ENCODE data around the gene KIAA0232. TPM values are rescaled to one million over a fixed set of nuclear protein-coding genes. Genes with fewer than 3 reads are reported as not detected.

KIAA0232 gene
- total and polyA plus RNA-seq, 10 of the 15 experiments (the other 5 are each of a cell fraction or from before 2014, with no cell fraction given): 2.8 to 15.1 (median 10.8) TPM

DNA sequence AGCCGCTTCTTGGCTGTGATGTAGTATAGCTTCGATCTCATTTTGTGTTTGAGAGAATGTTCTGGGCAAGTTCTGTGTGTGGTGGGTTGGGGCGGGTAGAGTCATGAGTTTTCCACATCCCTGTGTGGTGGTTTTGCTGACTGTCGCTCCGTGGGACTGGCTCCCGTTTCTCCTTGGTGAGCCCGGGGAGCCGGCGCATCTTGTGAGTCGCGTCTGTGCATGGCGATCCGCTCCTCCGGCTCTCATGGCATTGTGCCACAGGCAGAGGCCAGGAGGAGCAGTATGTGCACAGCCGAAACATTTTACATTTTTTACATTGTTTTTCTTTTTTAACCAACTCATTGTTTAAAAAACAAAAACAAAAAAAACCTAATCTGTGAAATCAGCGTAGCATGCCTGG lies 99.4 kb downstream of the KIAA0232 start:
- H3K36me3 ChIP-seq (ENCODE audit: control insufficient read depth in 2 of 2, insufficient read depth in 2 of 2, low read length in 1 of 2): peaks cover 13 to 14% of the 10 kb centered on the region in 2 experiments; a peak in 3 of 4 replicates
- CTCF ChIA-PET: interaction anchor here (1.1 to 6.0 kb wide), 2 partner anchors 9 to 162 kb away, joined by 3 to 64 read pairs; no protein-coding TSS in a partner anchor
- ATAC-seq (no peak), FAIRE-seq (no peak), DNase-seq (ENCODE audit: low read depth, low spot score) (no peak)
- no peak overlapping the region for H3K9ac ChIP-seq (ENCODE audit: control insufficient read depth, insufficient read depth, low read length)
- TF ChIP-seq ZSCAN29 (IDR thresholded peaks at IDR 0.05): no peak
- TF ChIP-seq NR2C1 (IDR thresholded peaks at IDR 0.05): no peak
- no peak for TF ChIP-seq IKZF2 (IDR thresholded peaks at IDR 0.05)
- TF ChIP-seq TARDBP (IDR thresholded peaks at IDR 0.05; ENCODE audit: borderline replicate concordance): no peak
- no peak for TF ChIP-seq CBX5 (IDR thresholded peaks at IDR 0.05; ENCODE audit: low read depth)
- H3K4me1 ChIP-seq (ENCODE audit: control insufficient read depth, insufficient read depth, low read length): no peaks in the 10 kb centered on the region
- in situ Hi-C loops (cut with MboI) (no loop called here), intact Hi-C loops (cut with micrococcal nuclease; ENCODE audit: unreplicated experiment) (no loop called here)
- H3K4me3 ChIP-seq: no peak overlapping the region
- no peak overlapping the region for H3K27ac ChIP-seq (ENCODE audit: control insufficient read depth, insufficient read depth)
- no peak overlapping the region for H3K4me2 ChIP-seq (ENCODE audit: control insufficient read depth, insufficient read depth)
- SMC1A ChIA-PET (ENCODE audit: uncharacterized antibody, unreplicated experiment): interaction anchor here (2.5 to 2.7 kb wide), 2 partner anchors 9 to 162 kb away, joined by 9 to 18 read pairs; no protein-coding TSS in a partner anchor
- H2AFZ ChIP-seq (ENCODE audit: control insufficient read depth, low read depth, low read length): no peak overlapping the region
- H3K79me2 ChIP-seq (ENCODE audit: control insufficient read depth, insufficient read depth, low read length): no peaks in the 10 kb centered on the region
- no peaks in the 10 kb centered on the region for H4K20me1 ChIP-seq (ENCODE audit: control insufficient read depth, insufficient read depth)
- 98% methylated on average over 9 of the region's 16 CpGs for WGBS (ENCODE audit: insufficient coverage, insufficient replicate concordance, low lambda C conversion rate, missing lambda C conversion rate)
- no TSS peak for BruUV-seq (replicated peaks)
- POLR2A ChIA-PET: no interaction called here
- RAD21 ChIA-PET (ENCODE audit: unreplicated experiment): interaction anchor here (0.7 to 2.2 kb wide), 2 partner anchors 8 to 165 kb away, joined by 3 to 15 read pairs; no protein-coding TSS in a partner anchor
- H3K9me3 ChIP-seq (replicated peaks; ENCODE audit: control insufficient read depth, insufficient read depth, low read length): no peaks in the 10 kb centered on the region
- no peaks in the 10 kb centered on the region for H3K27me3 ChIP-seq (replicated peaks in 1 of 2; ENCODE audit: control insufficient read depth in 2 of 2, insufficient read depth in 2 of 2, low read length in 1 of 2)

DNA sequence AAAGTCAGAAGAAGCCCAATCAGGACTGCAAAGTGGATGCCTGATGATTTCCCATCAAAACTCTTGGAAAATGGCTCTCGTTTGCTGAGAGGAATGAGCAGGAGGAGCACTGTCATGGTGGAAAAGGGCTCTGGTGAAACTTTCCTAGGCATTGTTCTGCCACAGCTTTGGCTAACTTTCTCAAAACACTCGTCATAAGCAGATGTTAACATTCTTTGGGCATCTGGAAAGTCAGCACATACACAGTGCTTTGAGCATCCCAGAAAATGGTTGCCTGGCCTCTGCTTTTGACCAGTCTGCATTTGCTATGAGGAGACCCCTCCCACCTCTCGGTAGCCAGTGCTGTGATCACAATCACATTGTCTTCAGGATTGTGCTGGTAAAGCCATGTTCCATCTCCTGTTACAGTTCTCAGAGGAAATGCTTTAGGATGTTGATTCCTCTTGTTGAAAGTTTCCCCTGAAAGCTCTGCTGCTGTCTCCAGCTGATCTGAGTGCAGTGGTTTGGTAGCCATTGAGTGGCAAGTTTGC lies 101.9 kb downstream of the KIAA0232 start:
- POLR2A ChIA-PET: no interaction called here
- Histone ChIP-seq H3K9me3 (replicated peaks; ENCODE audit: control insufficient read depth, insufficient read depth, low read length) (no peaks in the 10 kb centered on the region; the same call in 2 of the 3 replicates), H3K27me3 (replicated peaks in 1 of 2; ENCODE audit: control insufficient read depth in 2 of 2, insufficient read depth in 2 of 2, low read length in 1 of 2) (no peaks in the 10 kb centered on the region), H3K9ac (ENCODE audit: control insufficient read depth, insufficient read depth, low read length) (no peak overlapping the region), H3K79me2 (ENCODE audit: control insufficient read depth, insufficient read depth, low read length) (no peaks in the 10 kb centered on the region), H3K4me3 (no peak overlapping the region), H3K4me1 (ENCODE audit: control insufficient read depth, insufficient read depth, low read length) (no peaks in the 10 kb centered on the region), H4K20me1 (ENCODE audit: control insufficient read depth, insufficient read depth) (no peaks in the 10 kb centered on the region), H2AFZ (ENCODE audit: control insufficient read depth, low read depth, low read length) (no peak overlapping the region), H3K27ac (ENCODE audit: control insufficient read depth, insufficient read depth) (no peak overlapping the region), H3K4me2 (ENCODE audit: control insufficient read depth, insufficient read depth) (no peak overlapping the region), H3K36me3 (ENCODE audit: control insufficient read depth in 2 of 2, insufficient read depth in 2 of 2, low read length in 1 of 2) (peaks cover 7 to 10% of the 10 kb centered on the region in 2 experiments; a peak in 3 of 4 replicates)
- WGBS (ENCODE audit: insufficient coverage, insufficient replicate concordance, low lambda C conversion rate, missing lambda C conversion rate): 79% methylated on average over 3 of the region's 3 CpGs
- CTCF ChIA-PET: interaction anchor here (1.0 to 6.6 kb wide), 4 partner anchors 11 to 196 kb away, joined by 3 to 64 read pairs (median 40); partner anchors contain the start of gene BLOC1S4
- RAD21 ChIA-PET (ENCODE audit: unreplicated experiment): interaction anchor here (1.5 to 3.3 kb wide), 3 partner anchors 11 to 164 kb away, joined by 4 to 15 read pairs (median 13); no protein-coding TSS in a partner anchor
- intact Hi-C loops (cut with micrococcal nuclease; ENCODE audit: unreplicated experiment) (no loop called here), in situ Hi-C loops (cut with MboI) (no loop called here)
- ATAC-seq (no peak), FAIRE-seq (no peak), DNase-seq (ENCODE audit: low read depth, low spot score) (no peak)
- BruUV-seq (replicated peaks): no TSS peak
- no peak for TF ChIP-seq ZNF274 (IDR thresholded peaks at IDR 0.05; ENCODE audit: insufficient read depth, insufficient read length)
- no peak for TF ChIP-seq TARDBP (IDR thresholded peaks at IDR 0.05; ENCODE audit: borderline replicate concordance)
- TF ChIP-seq HCFC1 (IDR thresholded peaks at IDR 0.05; ENCODE audit: low read length): no peak
- no peak for TF ChIP-seq RELA (IDR thresholded peaks at IDR 0.05; ENCODE audit: borderline replicate concordance, partially characterized antibody)
- no peak for TF ChIP-seq MYB (IDR thresholded peaks at IDR 0.05; ENCODE audit: borderline replicate concordance, low read depth, low read length)
- no peak for TF ChIP-seq YY1 (IDR thresholded peaks at IDR 0.05; ENCODE audit: low read depth, low read length)
- no peak for TF ChIP-seq WRNIP1 (IDR thresholded peaks at IDR 0.05; ENCODE audit: borderline replicate concordance, low read depth, low read length)
- TF ChIP-seq TCF7 (IDR thresholded peaks at IDR 0.05; ENCODE audit: borderline replicate concordance): no peak
- no peak for TF ChIP-seq RAD21 (IDR thresholded peaks at IDR 0.05; ENCODE audit: insufficient read depth, low read depth, low read length)
- TF ChIP-seq HDGF (IDR thresholded peaks at IDR 0.05): no peak
- no peak for TF ChIP-seq POU2F2 (IDR thresholded peaks at IDR 0.05; ENCODE audit: borderline replicate concordance, low read depth, low read length)
- TF ChIP-seq STAT3 (IDR thresholded peaks at IDR 0.05; ENCODE audit: low read depth, low read length): no peak
- TF ChIP-seq MXI1 (IDR thresholded peaks at IDR 0.05; ENCODE audit: low read depth, low read length): no peak
- TF ChIP-seq STAT1 (conservative IDR thresholded peaks at IDR 0.05): no peak
- SMC1A ChIA-PET (ENCODE audit: uncharacterized antibody, unreplicated experiment): interaction anchor here (1.9 to 2.7 kb wide), 5 partner anchors 11 to 168 kb away, joined by 9 to 20 read pairs (median 18); partner anchors contain the start of gene BLOC1S4

All from GM12878 (cell line).